PFSK-1 (cell line): Measurements from ENCODE around the gene CSPG5.

ENCODE experiments used
- FOXP2 ChIP-seq: optimal IDR thresholded peaks from 2 replicates; pipeline ENCODE3; 2011; ENCODE audit warnings: borderline replicate concordance, control low read depth, inconsistent platforms; ENCODE audit not compliant: insufficient read depth; ENCODE audit errors: extremely low read length, extremely low read depth
- POLR2AphosphoS5 ChIP-seq: IDR thresholded peaks from 2 replicates; pipeline ENCODE4 v1.6.1; 2012; ENCODE audit warnings: low read depth, mild to moderate bottlenecking, control low read depth, low read length, moderate library complexity
- SIN3A ChIP-seq: IDR thresholded peaks from 2 replicates; pipeline ENCODE4 v1.6.1; 2012; ENCODE audit warnings: mild to moderate bottlenecking, low read length, moderate library complexity, borderline replicate concordance; ENCODE audit not compliant: insufficient read depth
- TAF1 ChIP-seq: IDR thresholded peaks from 2 replicates; pipeline ENCODE4 v1.6.1; 2012; ENCODE audit warnings: low read length, control low read depth, borderline replicate concordance; ENCODE audit not compliant: insufficient read depth
- TF ChIP-seq, protein P1 (sequence below), 2 experiments: IDR thresholded peaks; 2 replicates each; pipeline versions ENCODE4 v1.6.1 to v1.8.0; 2011 to 2012; ENCODE audit warnings: low read depth in 2 of 2, low read length in 2 of 2, control low read depth in 1 of 2, inconsistent platforms in 1 of 2, mild to moderate bottlenecking in 1 of 2, moderate library complexity in 1 of 2; ENCODE audit not compliant: insufficient read depth in 1 of 2

CSPG5 gene

GRCh38 chr3:47579875-47580274, 1.2 kb upstream of the CSPG5 start:
- no peak for TF ChIP-seq TAF1
- TF ChIP-seq, protein P1, sequence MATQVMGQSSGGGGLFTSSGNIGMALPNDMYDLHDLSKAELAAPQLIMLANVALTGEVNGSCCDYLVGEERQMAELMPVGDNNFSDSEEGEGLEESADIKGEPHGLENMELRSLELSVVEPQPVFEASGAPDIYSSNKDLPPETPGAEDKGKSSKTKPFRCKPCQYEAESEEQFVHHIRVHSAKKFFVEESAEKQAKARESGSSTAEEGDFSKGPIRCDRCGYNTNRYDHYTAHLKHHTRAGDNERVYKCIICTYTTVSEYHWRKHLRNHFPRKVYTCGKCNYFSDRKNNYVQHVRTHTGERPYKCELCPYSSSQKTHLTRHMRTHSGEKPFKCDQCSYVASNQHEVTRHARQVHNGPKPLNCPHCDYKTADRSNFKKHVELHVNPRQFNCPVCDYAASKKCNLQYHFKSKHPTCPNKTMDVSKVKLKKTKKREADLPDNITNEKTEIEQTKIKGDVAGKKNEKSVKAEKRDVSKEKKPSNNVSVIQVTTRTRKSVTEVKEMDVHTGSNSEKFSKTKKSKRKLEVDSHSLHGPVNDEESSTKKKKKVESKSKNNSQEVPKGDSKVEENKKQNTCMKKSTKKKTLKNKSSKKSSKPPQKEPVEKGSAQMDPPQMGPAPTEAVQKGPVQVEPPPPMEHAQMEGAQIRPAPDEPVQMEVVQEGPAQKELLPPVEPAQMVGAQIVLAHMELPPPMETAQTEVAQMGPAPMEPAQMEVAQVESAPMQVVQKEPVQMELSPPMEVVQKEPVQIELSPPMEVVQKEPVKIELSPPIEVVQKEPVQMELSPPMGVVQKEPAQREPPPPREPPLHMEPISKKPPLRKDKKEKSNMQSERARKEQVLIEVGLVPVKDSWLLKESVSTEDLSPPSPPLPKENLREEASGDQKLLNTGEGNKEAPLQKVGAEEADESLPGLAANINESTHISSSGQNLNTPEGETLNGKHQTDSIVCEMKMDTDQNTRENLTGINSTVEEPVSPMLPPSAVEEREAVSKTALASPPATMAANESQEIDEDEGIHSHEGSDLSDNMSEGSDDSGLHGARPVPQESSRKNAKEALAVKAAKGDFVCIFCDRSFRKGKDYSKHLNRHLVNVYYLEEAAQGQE (IDR thresholded peaks at IDR 0.05; ENCODE audit: insufficient read depth in 1 of 2, low read depth in 2 of 2, low read length in 2 of 2), result no peak
- TF ChIP-seq POLR2AphosphoS5, result no peak
- no peak for TF ChIP-seq FOXP2
- no peak for TF ChIP-seq SIN3A

DNA sequence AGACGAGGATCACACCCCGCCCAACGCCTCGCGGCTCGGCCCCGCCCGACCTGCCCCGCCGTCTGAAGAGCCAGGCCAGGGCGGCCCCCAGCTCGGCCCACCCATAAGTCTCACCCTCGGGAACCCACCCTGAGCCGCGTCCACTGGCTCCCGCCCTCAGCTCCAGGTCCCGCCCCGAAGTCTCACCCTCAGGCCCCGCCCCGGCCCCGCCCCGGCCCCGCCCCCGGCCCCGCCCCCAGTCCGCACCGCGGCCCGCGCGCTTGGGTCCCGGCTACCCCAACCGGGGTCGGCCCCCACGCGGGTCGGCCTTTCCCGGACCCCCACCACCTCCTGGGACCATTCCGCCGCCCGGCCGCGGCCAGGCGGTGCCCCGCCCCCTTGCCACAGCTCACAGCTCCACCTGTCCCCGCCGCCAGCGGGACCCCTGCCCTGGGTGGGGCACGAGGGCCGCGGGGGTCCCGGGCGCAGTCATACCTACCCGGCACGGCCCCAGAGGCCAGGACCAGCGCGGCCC, 489 bp downstream of the CSPG5 start:
- TF ChIP-seq SIN3A, result no peak
- no peak for TF ChIP-seq TAF1
- TF ChIP-seq, protein P1 (IDR thresholded peaks at IDR 0.05; ENCODE audit: insufficient read depth in 1 of 2, low read depth in 2 of 2, low read length in 2 of 2), result no peak
- no peak for TF ChIP-seq FOXP2
- TF ChIP-seq POLR2AphosphoS5, result no peak

DNA sequence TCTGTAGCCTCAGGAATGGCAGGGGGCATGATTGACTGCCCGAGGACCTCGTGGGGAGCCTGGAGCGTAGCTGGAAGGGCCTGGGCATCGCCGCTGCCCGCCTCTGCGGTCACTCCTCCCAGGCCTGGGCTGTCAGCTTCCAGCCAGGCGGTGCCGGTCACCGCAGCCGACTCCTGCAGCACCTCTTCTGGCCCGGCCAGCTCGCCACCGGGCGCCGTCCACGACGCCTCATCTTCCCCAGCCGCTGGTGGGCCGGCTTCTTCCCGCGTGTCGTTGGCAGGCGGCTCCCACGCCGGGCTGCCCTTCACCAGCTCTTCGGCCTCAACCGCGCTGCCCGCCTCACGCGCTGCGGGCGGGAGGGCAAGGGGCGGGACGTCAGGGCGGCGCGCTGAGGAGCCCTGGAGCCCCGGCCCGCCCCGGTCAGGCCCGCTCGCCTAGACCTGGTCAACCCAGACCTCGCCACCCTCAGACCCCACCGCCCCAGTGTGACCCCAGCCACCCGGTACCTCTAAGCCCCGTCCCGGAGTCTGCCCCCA, 1.0 kb downstream of the CSPG5 start:
- TF ChIP-seq, protein P1 (IDR thresholded peaks at IDR 0.05; ENCODE audit: insufficient read depth in 1 of 2, low read depth in 2 of 2, low read length in 2 of 2), result no peak
- TF ChIP-seq POLR2AphosphoS5 (no peak), FOXP2 (no peak), SIN3A (no peak), TAF1 (no peak)

DNA sequence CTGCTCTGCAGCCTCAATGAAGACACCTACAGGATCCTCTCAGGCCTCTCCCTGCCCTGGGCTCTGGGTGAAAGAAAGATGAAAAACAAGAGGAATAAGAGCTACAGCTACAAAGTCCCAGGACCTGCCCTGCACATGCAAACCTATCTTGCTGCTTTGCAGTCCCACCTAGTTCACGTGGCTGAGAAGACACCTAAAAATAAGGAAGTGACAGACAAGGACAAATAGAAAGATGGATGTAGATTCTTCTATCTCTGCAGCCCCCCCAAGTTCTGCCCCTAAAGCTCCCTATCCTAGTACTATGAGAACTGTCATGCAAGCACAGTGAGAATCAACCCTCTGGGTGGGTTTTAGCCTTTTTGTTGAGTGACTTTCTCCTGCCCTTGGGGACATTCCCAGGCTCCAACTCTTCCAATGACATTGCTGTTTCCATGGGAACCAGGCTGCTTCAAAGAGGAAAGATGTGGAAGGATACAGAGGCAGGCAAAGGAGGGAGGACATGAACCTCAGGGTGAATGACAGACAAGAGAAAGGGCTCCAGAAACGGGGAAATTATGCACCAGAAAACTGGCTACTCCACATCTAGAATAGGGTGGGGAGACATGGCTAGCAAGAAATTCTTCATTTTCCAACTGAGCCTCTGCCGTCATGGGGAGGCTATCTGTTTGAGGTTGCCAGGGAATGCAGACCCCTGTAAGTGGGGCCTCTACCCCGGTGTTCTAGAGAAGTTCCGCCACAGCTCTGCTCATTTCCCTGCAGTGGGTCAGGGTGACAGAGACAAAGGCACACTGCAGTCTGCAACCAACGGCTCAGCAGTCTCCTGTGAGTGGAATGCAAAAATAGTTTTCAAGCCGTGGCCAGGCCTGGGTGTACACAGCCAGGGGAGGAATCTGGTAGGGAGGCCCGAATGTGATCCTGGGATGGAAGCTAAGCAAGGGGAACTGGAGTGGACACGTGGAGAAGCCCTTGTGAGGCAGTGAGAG, 5.2 kb downstream of the CSPG5 start:
- no peak for TF ChIP-seq TAF1

GRCh38 chr3:47571391-47572175, 7.1 kb downstream of the CSPG5 start:
- TF ChIP-seq FOXP2 (no peak), TAF1 (no peak), SIN3A (no peak), POLR2AphosphoS5 (no peak)
- TF ChIP-seq, protein P1 (IDR thresholded peaks at IDR 0.05; ENCODE audit: insufficient read depth in 1 of 2, low read depth in 2 of 2, low read length in 2 of 2), result no peak
